ENCODE measurements around the gene NSF. TPM values are rescaled to one million over a fixed set of nuclear protein-coding genes. Genes with fewer than 3 reads are reported as not detected.
"Not testable (repeated sequence)": the region's sequence is repeated elsewhere in the genome, so short reads cannot be mapped to it uniquely, and the experiment has no call there.

NSF gene
- total RNA-seq, 2 experiments from 2014 or later, result 35.3 to 42.5 TPM

GRCh38 chr17:46683653-46684052, 93.2 kb downstream of the NSF start:
- H3K79me2 ChIP-seq (ENCODE audit: insufficient read depth, low read depth, low read length); H3K9me2 ChIP-seq (ENCODE audit: insufficient read depth, low read length); BruUV-seq (replicated peaks); intact Hi-C loops (cut with micrococcal nuclease; ENCODE audit: unreplicated experiment); H4K20me1 ChIP-seq (ENCODE audit: insufficient read depth, low read length); H3K27ac ChIP-seq (ENCODE audit: low read depth, low read length, poor library complexity, severe bottlenecking); H3K9me3 ChIP-seq (ENCODE audit: low read length); H3K4me3 ChIP-seq (ENCODE audit: low read depth, low read length, poor library complexity, severe bottlenecking); H2AFZ ChIP-seq (ENCODE audit: low read length); H3K36me3 ChIP-seq (ENCODE audit: insufficient read depth, low read length); DNase-seq (ENCODE audit: low spot score); POLR2A ChIA-PET; CTCF ChIA-PET (ENCODE audit: unreplicated experiment); H3K4me2 ChIP-seq (ENCODE audit: low read length); H3K4me1 ChIP-seq (ENCODE audit: insufficient read depth, low read length, poor library complexity, severe bottlenecking): not testable (repeated sequence)

DNA sequence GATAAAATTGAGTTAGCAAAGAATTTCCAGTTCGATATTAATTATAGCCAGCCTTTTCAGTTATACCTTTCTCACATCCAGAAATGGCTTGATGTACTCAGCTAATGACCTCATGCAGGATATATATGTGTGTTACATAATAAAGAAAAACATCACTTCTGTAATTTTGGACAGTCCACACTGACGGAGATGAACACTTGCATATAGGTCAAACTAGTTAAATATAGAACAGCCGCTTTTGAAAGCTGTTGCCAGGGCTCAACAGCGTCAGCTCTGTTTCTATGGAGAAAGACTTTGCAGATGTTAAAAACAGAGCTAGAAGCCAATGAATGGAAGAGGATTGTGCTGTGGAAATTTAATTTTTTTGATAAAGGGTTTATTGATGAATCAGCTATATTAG, 94.8 kb downstream of the NSF start:
- H3K9me3 ChIP-seq (ENCODE audit: low read length); H3K27ac ChIP-seq (ENCODE audit: low read depth, low read length, poor library complexity, severe bottlenecking); H4K20me1 ChIP-seq (ENCODE audit: insufficient read depth, low read length); CTCF ChIA-PET (ENCODE audit: unreplicated experiment); H3K4me2 ChIP-seq (ENCODE audit: low read length); H3K79me2 ChIP-seq (ENCODE audit: insufficient read depth, low read depth, low read length); H2AFZ ChIP-seq (ENCODE audit: low read length); intact Hi-C loops (cut with micrococcal nuclease; ENCODE audit: unreplicated experiment); BruUV-seq (replicated peaks); H3K9me2 ChIP-seq (ENCODE audit: insufficient read depth, low read length); H3K4me3 ChIP-seq (ENCODE audit: low read depth, low read length, poor library complexity, severe bottlenecking); H3K4me1 ChIP-seq (ENCODE audit: insufficient read depth, low read length, poor library complexity, severe bottlenecking); POLR2A ChIA-PET; H3K36me3 ChIP-seq (ENCODE audit: insufficient read depth, low read length): not testable (repeated sequence)
- peak; percentile 24 for DNase-seq (ENCODE audit: low spot score)

- CTCF ChIA-PET (ENCODE audit: unreplicated experiment); H2AFZ ChIP-seq (ENCODE audit: low read length); intact Hi-C loops (cut with micrococcal nuclease; ENCODE audit: unreplicated experiment); DNase-seq (ENCODE audit: low spot score); H3K4me2 ChIP-seq (ENCODE audit: low read length); POLR2A ChIA-PET; H4K20me1 ChIP-seq (ENCODE audit: insufficient read depth, low read length); H3K9me2 ChIP-seq (ENCODE audit: insufficient read depth, low read length); BruUV-seq (replicated peaks); H3K4me3 ChIP-seq (ENCODE audit: low read depth, low read length, poor library complexity, severe bottlenecking); H3K79me2 ChIP-seq (ENCODE audit: insufficient read depth, low read depth, low read length); H3K36me3 ChIP-seq (ENCODE audit: insufficient read depth, low read length); H3K9me3 ChIP-seq (ENCODE audit: low read length); H3K27ac ChIP-seq (ENCODE audit: low read depth, low read length, poor library complexity, severe bottlenecking); H3K4me1 ChIP-seq (ENCODE audit: insufficient read depth, low read length, poor library complexity, severe bottlenecking): not testable (repeated sequence)
These were observed 101.7 kb downstream of the NSF start for GRCh38 chr17:46692196-46692595.

GRCh38 chr17:46693283-46693682, 102.8 kb downstream of the NSF start:
- H3K4me3 ChIP-seq (ENCODE audit: low read depth, low read length, poor library complexity, severe bottlenecking); H3K79me2 ChIP-seq (ENCODE audit: insufficient read depth, low read depth, low read length); H3K9me2 ChIP-seq (ENCODE audit: insufficient read depth, low read length); BruUV-seq (replicated peaks); intact Hi-C loops (cut with micrococcal nuclease; ENCODE audit: unreplicated experiment); H3K9me3 ChIP-seq (ENCODE audit: low read length); CTCF ChIA-PET (ENCODE audit: unreplicated experiment); POLR2A ChIA-PET; H3K4me1 ChIP-seq (ENCODE audit: insufficient read depth, low read length, poor library complexity, severe bottlenecking); H4K20me1 ChIP-seq (ENCODE audit: insufficient read depth, low read length); H3K36me3 ChIP-seq (ENCODE audit: insufficient read depth, low read length); H3K4me2 ChIP-seq (ENCODE audit: low read length); H2AFZ ChIP-seq (ENCODE audit: low read length): not testable (repeated sequence)
- DNase-seq (ENCODE audit: low spot score), result peak; percentile 59
- H3K27ac ChIP-seq (ENCODE audit: low read depth, low read length, poor library complexity, severe bottlenecking), result peak overlapping the region; percentile 64

DNA sequence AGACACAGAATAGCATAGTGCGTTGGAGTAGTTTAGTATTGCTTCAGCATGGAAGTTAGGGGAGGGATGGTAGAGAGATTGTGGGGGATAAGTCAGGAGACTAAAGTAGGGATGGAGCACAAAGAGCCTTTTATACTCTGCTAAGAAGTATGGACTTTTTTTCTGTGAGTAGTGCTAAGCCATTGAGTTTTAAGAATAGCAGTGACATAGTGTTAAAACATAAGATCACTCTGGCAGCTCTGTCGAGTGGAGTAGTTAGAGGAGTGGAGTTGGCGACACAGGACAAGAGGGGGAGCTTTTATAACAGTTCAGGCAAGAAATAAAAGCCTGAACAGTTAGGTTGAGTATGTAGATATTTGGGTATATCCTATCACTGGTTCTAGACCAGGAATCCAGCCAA, 106.1 kb downstream of the NSF start:
- CTCF ChIA-PET (ENCODE audit: unreplicated experiment); H3K4me2 ChIP-seq (ENCODE audit: low read length); intact Hi-C loops (cut with micrococcal nuclease; ENCODE audit: unreplicated experiment); H2AFZ ChIP-seq (ENCODE audit: low read length); POLR2A ChIA-PET; H3K4me3 ChIP-seq (ENCODE audit: low read depth, low read length, poor library complexity, severe bottlenecking); H3K9me2 ChIP-seq (ENCODE audit: insufficient read depth, low read length); H3K9me3 ChIP-seq (ENCODE audit: low read length); H3K79me2 ChIP-seq (ENCODE audit: insufficient read depth, low read depth, low read length); DNase-seq (ENCODE audit: low spot score); H3K27ac ChIP-seq (ENCODE audit: low read depth, low read length, poor library complexity, severe bottlenecking); H3K4me1 ChIP-seq (ENCODE audit: insufficient read depth, low read length, poor library complexity, severe bottlenecking); H4K20me1 ChIP-seq (ENCODE audit: insufficient read depth, low read length); H3K36me3 ChIP-seq (ENCODE audit: insufficient read depth, low read length); BruUV-seq (replicated peaks): not testable (repeated sequence)

DNA sequence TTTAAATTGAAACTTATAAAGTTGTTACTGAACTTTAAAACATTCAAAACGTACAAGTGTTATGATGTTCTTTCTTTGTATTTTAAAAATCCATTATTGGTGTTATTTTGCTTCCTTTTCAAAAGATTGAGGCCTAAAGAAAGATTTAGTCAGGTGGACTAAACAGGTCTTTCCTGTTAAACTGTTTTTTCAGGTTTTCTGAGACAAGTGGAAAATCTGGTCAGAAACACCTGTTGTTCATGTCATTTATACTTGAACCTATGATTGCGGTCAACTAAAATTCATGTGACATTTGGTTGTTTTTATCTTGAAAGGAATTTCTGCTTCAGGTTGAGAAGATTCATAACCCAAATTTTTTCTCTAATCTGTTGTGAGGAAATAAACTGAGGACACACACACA, 108.5 kb downstream of the NSF start:
- DNase-seq (ENCODE audit: low spot score); intact Hi-C loops (cut with micrococcal nuclease; ENCODE audit: unreplicated experiment); H3K4me3 ChIP-seq (ENCODE audit: low read depth, low read length, poor library complexity, severe bottlenecking); H3K79me2 ChIP-seq (ENCODE audit: insufficient read depth, low read depth, low read length); CTCF ChIA-PET (ENCODE audit: unreplicated experiment); BruUV-seq (replicated peaks); H3K36me3 ChIP-seq (ENCODE audit: insufficient read depth, low read length); POLR2A ChIA-PET; H2AFZ ChIP-seq (ENCODE audit: low read length); H3K9me3 ChIP-seq (ENCODE audit: low read length); H3K4me1 ChIP-seq (ENCODE audit: insufficient read depth, low read length, poor library complexity, severe bottlenecking); H4K20me1 ChIP-seq (ENCODE audit: insufficient read depth, low read length); H3K9me2 ChIP-seq (ENCODE audit: insufficient read depth, low read length); H3K4me2 ChIP-seq (ENCODE audit: low read length): not testable (repeated sequence)
- H3K27ac ChIP-seq (ENCODE audit: low read depth, low read length, poor library complexity, severe bottlenecking), result peak overlapping the region; percentile 64
